HG03139 (cell line): ENCODE data around the gene ZNF585A.

Experiments used
- ATAC-seq: cut with Tn5 transposase; IDR thresholded peaks from one replicate; pipeline ENCODE4 v1.9.1; 2021; ENCODE audit not compliant: unreplicated experiment

The ZNF585A gene

GRCh38 chr19:37095859-37096258 is 76.6 kb downstream of the ZNF585A start:
- no peak for ATAC-seq
